Heart left ventricle (tissue), 16 donors: Measurements from ENCODE around the gene PRCC. TPM values are rescaled to one million over a fixed set of nuclear protein-coding genes. Genes with fewer than 3 reads are reported as not detected.

Source experiments
- ATAC-seq, 4 donors: fragments of 200-7000 bp; cut with Tn5 transposase; one replicate each; pipeline ENCODE4 v1.9.1; 2020 to 2022; ENCODE audit warnings: moderate library complexity in 4 of 4, mild to moderate bottlenecking in 3 of 4, moderate number of reproducible peaks in 1 of 4
- DNase-seq, 5 donors: peaks; one replicate each; pipeline ENCODE4 v3.0.0-alpha.2; 2020
- H3K27ac ChIP-seq, 12 donors: fragments of 200-600 bp; sonication (generic) in 4 of 12; one replicate each; pipeline versions ENCODE4 v1.5.0 to v1.8.0; 2016 to 2022; ENCODE audit warnings: mild to moderate bottlenecking in 2 of 12
- H3K27me3 ChIP-seq, 9 donors: fragments of 200-600 bp; sonication (generic) in 2 of 9; one replicate each; pipeline versions ENCODE4 v1.5.1 to v1.8.0; 2016 to 2022; ENCODE audit warnings: mild to moderate bottlenecking in 3 of 9
- H3K36me3 ChIP-seq, 9 donors: fragments of 200-600 bp; sonication (generic) in 2 of 9; one replicate each; pipeline versions ENCODE4 v1.5.0 to v1.8.0; 2018 to 2022; ENCODE audit warnings: mild to moderate bottlenecking in 2 of 9
- H3K4me1 ChIP-seq, 12 donors: fragments of 200-600 bp; sonication (generic) in 4 of 12; one replicate each; pipeline versions ENCODE4 v1.5.0 to v1.8.0; 2016 to 2022; ENCODE audit warnings: mild to moderate bottlenecking in 3 of 12
- H3K4me3 ChIP-seq, 12 donors: fragments of 200-600 bp; sonication (generic) in 4 of 12; one replicate each; pipeline versions ENCODE4 v1.5.0 to v1.8.0; 2017 to 2022; ENCODE audit warnings: mild to moderate bottlenecking in 9 of 12, moderate library complexity in 4 of 12
- H3K9me3 ChIP-seq, 12 donors: fragments of 200-600 bp; sonication (generic) in 4 of 12; one replicate each; pipeline versions ENCODE4 v1.5.0 to v1.8.0; 2016 to 2022; ENCODE audit warnings: mild to moderate bottlenecking in 1 of 12
- CTCF ChIP-seq, 12 donors: fragments of 200-600 bp; sonication (generic) in 4 of 12; IDR thresholded peaks; one replicate each; pipeline versions ENCODE4 v1.5.0 to v1.8.0; 2018 to 2022; ENCODE audit warnings: antibody characterized with exemption in 12 of 12, mild to moderate bottlenecking in 5 of 12
- POLR2A ChIP-seq, 2 donors: fragments of 450-650 bp; IDR thresholded peaks; one replicate each; pipeline ENCODE4 v1.6.1; 2017; ENCODE audit warnings: antibody characterized with exemption in 2 of 2, mild to moderate bottlenecking in 2 of 2, moderate library complexity in 2 of 2
- WGBS, 4 donors: extraction: QIAGEN DNeasy Blood & Tissue Kit in 2 of 4; methylation state at CpG; one replicate each; pipeline versions ENCODE4 v1.1.5 to v1.1.7; 2013 to 2018; 5-methylcytosine and 5-hydroxymethylcytosine counted together
- intact Hi-C, 10 donors: fragments of 100-400 bp; cut with DNase I; formaldehyde crosslinking; loops; one replicate each; pipeline versions ENCODE4 v1.11.1 to v1.14.2; 2022
- polyA plus RNA-seq, 2 donors: library from polyadenylated mRNA; stranded (reverse); fragments of 200-250 nt; gene quantifications; one replicate each; pipeline ENCODE4 v1.2.3, GENCODE V29; 2013
- total RNA-seq, 9 donors: library from RNA; depleted of rRNA in 2 of 9; stranded (reverse); fragments of >200 nt in 2 of 9; fragmentation: NEBNext Ultra II Directional in 3 of 9; extraction: Animal tissue kit (Norgen Biotek cat#: 25700) in 3 of 9; gene quantifications; one replicate each; pipeline versions ENCODE4 v1.1.0 to v1.2.4, GENCODE V29; 2016 to 2023
- donor health status: ischemic (EF 13 %, LVEDD 7.1; RV severe dilation, severe dysfunction).
- donor health status: healthy with polysubstance abuse.
- donor health status: DM: no; HTN: yes; CAD: no.
- donor health status: DM: no; HTN: no; CAD: no.
- donor health status: ischemic (EF 25% LVEDD 6.9; RV normal size, moderate dysfunction).
- donor health status: ischemic (EF 25% LVEDD 5.7; RV mildly dilated, moderate dysfunction).
- donor health status: healthy.
- donor health status: DM: yes; HTN: yes; CAD: no.
- donor health status: ischemic (EF 35%, LVEDD 5.7; RV mildly dilated, moderate dysfunction).
- donor health status: nonischemic (EF 11% LVEDD 7.7; RV severe dilation, severe dysfunction).
- donor health status: DM: yes; HTN: yes; CAD: no.
- donor health status: PGD.
- donor health status: ischemic (EF 29% LVEDD 5.4; RV normal size, mild dysfunction).
- donor health status: nonischemic (EF 23%, LVEDD 6.1; RV moderate dilation, normal function).

The PRCC gene
- total and polyA plus RNA-seq, 11 donors: 34.6 to 55.5 (median 39.0) TPM

- no peak overlapping the region for H3K27ac ChIP-seq
- H3K4me3 ChIP-seq: no peak overlapping the region
- peaks cover 0 to 5% (median 0%) of the 10 kb centered on the region in 12 donors for H3K4me1 ChIP-seq
- TF ChIP-seq POLR2A (IDR thresholded peaks at IDR 0.05): no peak
- no peak for TF ChIP-seq CTCF (IDR thresholded peaks at IDR 0.05)
- no peak for DNase-seq
- H3K9me3 ChIP-seq: no peaks in the 10 kb centered on the region
- H3K36me3 ChIP-seq: peaks cover 0 to 95% (median 87%) of the 10 kb centered on the region in 9 donors
- intact Hi-C loops: no loop called here
- ATAC-seq: no peak
- H3K27me3 ChIP-seq: no peaks in the 10 kb centered on the region
- WGBS, 4 donors: 91 to 97% (median 95%) methylated on average over 2 of the region's 2 CpGs
Measured at GRCh38 chr1:156788136-156788535, 20.8 kb downstream of the PRCC start.

GRCh38 chr1:156789621-156790318 lies 22.4 kb downstream of the PRCC start:
- ATAC-seq (no peak), DNase-seq (no peak)
- no peak overlapping the region for H3K4me3 ChIP-seq
- WGBS, 4 donors: 83 to 96% (median 91%) methylated on average over 4 of the region's 4 CpGs
- TF ChIP-seq POLR2A (IDR thresholded peaks at IDR 0.05) (no peak), CTCF (IDR thresholded peaks at IDR 0.05) (no peak)
- peaks cover 0 to 95% (median 87%) of the 10 kb centered on the region in 9 donors for H3K36me3 ChIP-seq
- H3K27me3 ChIP-seq: no peaks in the 10 kb centered on the region
- intact Hi-C loops: no loop called here
- H3K4me1 ChIP-seq: peaks cover 0 to 5% (median 0%) of the 10 kb centered on the region in 12 donors
- H3K9me3 ChIP-seq: no peaks in the 10 kb centered on the region
- H3K27ac ChIP-seq: no peak overlapping the region

DNA sequence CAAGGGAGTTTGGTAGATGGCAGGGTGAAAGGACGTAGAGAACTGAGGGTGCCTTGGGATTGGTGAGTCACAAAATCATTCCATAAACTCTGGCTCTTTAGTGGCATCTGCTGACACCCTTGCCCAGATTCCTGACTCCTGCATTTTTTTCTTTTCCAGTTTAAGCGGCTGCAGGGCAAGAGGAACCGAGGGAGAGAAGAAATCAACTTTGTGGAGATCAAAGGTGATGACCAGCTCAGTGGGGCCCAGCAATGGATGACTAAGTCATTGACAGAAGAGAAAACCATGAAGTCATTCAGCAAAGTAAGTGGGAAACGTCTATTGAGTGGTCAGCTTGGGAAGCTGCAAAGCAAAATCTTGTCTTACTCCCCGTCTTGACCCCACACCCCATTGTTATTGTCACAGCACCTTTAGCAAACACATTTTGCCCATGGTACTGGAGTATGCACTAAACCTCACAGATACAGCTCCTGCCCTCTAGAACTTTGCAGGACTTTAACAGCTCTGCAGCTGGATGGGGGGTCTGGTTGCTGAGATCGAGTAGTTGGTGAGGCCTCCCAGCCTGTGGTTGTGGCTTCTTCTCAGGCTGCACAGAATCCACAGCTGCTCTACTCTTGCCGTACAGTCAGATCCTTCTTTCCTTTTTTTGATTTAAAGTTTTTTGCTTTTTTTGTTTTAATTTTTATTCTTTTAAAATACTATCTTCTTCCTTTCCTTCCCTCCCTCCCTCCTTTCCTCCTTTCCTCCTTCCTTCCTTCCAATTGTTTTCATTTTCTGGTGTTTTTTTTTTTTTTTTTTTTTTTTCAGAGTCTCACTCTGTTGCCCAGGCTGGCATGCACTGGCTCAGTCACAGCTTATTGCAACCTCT lies 27.4 kb downstream of the PRCC start:
- H3K4me1 ChIP-seq: no peaks in the 10 kb centered on the region
- intact Hi-C loops: loop anchor here in 1 of 10 donors (5.0 kb wide), 1 partner anchor 63 kb away; the partner anchor contains the start of gene INSRR
- H3K27me3 ChIP-seq: no peaks in the 10 kb centered on the region
- TF ChIP-seq CTCF (IDR thresholded peaks at IDR 0.05) (no peak), POLR2A (IDR thresholded peaks at IDR 0.05) (no peak)
- H3K4me3 ChIP-seq: no peak overlapping the region
- 77 to 83% (median 81%) methylated on average over 7 of the region's 7 CpGs for WGBS, 4 donors
- no peaks in the 10 kb centered on the region for H3K9me3 ChIP-seq
- DNase-seq (no peak), ATAC-seq (no peak)
- peaks cover 3 to 100% (median 97%) of the 10 kb centered on the region in 9 donors for H3K36me3 ChIP-seq
- H3K27ac ChIP-seq: no peak overlapping the region

DNA sequence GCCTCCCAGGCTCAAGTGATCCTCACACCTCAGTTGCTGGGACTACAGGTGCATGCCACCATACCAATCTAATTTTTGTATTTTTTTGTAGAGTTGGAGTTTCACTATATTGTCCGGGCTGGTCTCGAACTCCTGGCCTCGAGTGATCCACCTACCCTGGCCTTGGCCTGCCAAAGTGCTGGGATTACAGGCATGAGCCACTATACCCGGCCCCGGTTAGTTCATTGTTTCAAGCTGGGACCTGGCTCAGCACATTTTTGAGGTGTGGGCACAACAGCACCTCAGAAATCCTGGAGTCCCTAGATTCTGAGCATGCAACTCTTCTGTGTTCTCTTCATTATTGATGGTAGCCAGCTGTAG lies 28.0 kb downstream of the PRCC start:
- Histone ChIP-seq H3K9me3 (no peaks in the 10 kb centered on the region), H3K27me3 (no peaks in the 10 kb centered on the region), H3K4me1 (peaks cover 0 to 5% (median 0%) of the 10 kb centered on the region in 12 donors), H3K27ac (no peak overlapping the region), H3K4me3 (no peak overlapping the region), H3K36me3 (peaks cover 3 to 100% (median 100%) of the 10 kb centered on the region in 9 donors)
- DNase-seq (no peak), ATAC-seq (no peak)
- intact Hi-C loops: loop anchor here in 1 of 10 donors (5.0 kb wide), 1 partner anchor 62 kb away; the partner anchor contains the start of gene INSRR
- WGBS, 4 donors: 90 to 97% (median 95%) methylated on average over 5 of the region's 5 CpGs
- TF ChIP-seq CTCF (IDR thresholded peaks at IDR 0.05) (no peak), POLR2A (IDR thresholded peaks at IDR 0.05) (no peak)
